Esophagus squamous epithelium (tissue), 5 donors: ENCODE measurements around the gene EPB41L1. TPM values are rescaled to one million over a fixed set of nuclear protein-coding genes. Genes with fewer than 3 reads are reported as not detected.

ENCODE experiments used
- DNase-seq: peaks from one replicate; lab custom pipeline; 2025; lab: John Stamatoyannopoulos, UW
- H3K27ac ChIP-seq, 4 donors: fragments of 200-600 bp; sonication (generic); one replicate each; pipeline ENCODE4 v1.5.1; 2016 to 2019; ENCODE audit warnings: mild to moderate bottlenecking in 1 of 4
- H3K27me3 ChIP-seq, 4 donors: fragments of 200-600 bp; sonication (generic); 1 replicate in 3 of 4; 2 replicates in 1 of 4; pipeline versions ENCODE4 v1.5.1 to v1.6.0; 2017 to 2021; ENCODE audit warnings: antibody characterized with exemption in 1 of 4
- H3K36me3 ChIP-seq, 3 donors: fragments of 200-600 bp; sonication (generic); one replicate each; pipeline ENCODE4 v1.5.1; 2016 to 2019
- H3K4me1 ChIP-seq, 3 donors: fragments of 200-600 bp; sonication (generic); one replicate each; pipeline ENCODE4 v1.5.1; 2017 to 2019
- H3K4me3 ChIP-seq, 4 donors: fragments of 200-600 bp; sonication (generic); 1 replicate in 3 of 4; 2 replicates in 1 of 4; pipeline ENCODE4 v1.5.1; 2016 to 2019; ENCODE audit warnings: mild to moderate bottlenecking in 2 of 4, moderate library complexity in 1 of 4
- H3K9me3 ChIP-seq, 3 donors: fragments of 200-600 bp; sonication (generic); one replicate each; pipeline ENCODE4 v1.5.1; 2016 to 2019
- POLR2A ChIP-seq, 4 donors: fragments of 450-650 bp; IDR thresholded peaks; one replicate each; pipeline ENCODE4 v1.6.1; 2017; ENCODE audit warnings: antibody characterized with exemption in 4 of 4, mild to moderate bottlenecking in 4 of 4, moderate library complexity in 3 of 4
- WGBS, 2 donors: methylation state at CpG; one replicate each; pipeline ENCODE4 v1.1.5; 2018; 5-methylcytosine and 5-hydroxymethylcytosine counted together
- intact Hi-C: fragments of 100-400 bp; cut with DNase I; formaldehyde crosslinking; loops from one replicate; pipeline ENCODE4 v1.15.0; 2022
- total RNA-seq, 4 donors: library from RNA; depleted of rRNA; stranded (reverse); fragments of >200 nt; gene quantifications; one replicate each; pipeline ENCODE4 v1.1.0, GENCODE V29; 2016
- TF ChIP-seq, protein P1 (sequence below), 6 experiments: fragments of 450-650 bp in 4 of 6; fragments of 200-600 bp in 2 of 6; sonication (generic) in 2 of 6; IDR thresholded peaks; one replicate each; pipeline ENCODE4 v1.5.1; 2016 to 2019; ENCODE audit warnings: antibody characterized with exemption in 6 of 6, mild to moderate bottlenecking in 4 of 6, moderate library complexity in 4 of 6
- donor health status: DM: yes; HTN: yes; CAD: no.

EPB41L1 gene
- total RNA-seq, 4 donors from 2014 or later: 39.1 to 112 (median 85.7) TPM

DNA sequence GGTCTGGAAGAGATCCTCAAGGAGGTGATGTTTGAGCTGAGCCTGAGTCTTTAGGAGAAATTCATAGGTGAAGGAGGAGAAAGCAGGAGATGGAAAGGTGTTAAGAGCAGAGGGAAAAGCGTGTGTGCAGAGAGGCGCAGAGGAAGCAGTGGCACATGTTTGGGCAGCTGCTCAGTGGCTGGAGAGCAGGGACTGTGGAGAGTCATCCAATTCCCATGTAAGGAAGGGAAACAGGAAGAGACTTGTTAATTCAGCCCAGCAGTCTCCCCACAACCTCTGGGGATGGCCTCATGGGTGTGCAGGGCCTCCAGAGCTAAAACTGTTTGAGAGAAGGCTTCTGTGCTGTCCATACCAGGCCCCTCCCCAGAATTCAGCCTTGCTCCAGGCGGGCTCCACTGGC is 98.0 kb downstream of the EPB41L1 start:
- H3K4me3 ChIP-seq: no peak overlapping the region
- H3K4me1 ChIP-seq: peaks cover 0 to 36% (median 6%) of the 10 kb centered on the region in 3 donors
- DNase-seq: no peak
- intact Hi-C loops: no loop called here
- no peaks in the 10 kb centered on the region for H3K27me3 ChIP-seq
- WGBS, 2 donors: 67 to 68% methylated on average over 3 of the region's 3 CpGs
- peaks cover 16 to 98% (median 21%) of the 10 kb centered on the region in 3 donors for H3K36me3 ChIP-seq
- TF ChIP-seq, protein P1, sequence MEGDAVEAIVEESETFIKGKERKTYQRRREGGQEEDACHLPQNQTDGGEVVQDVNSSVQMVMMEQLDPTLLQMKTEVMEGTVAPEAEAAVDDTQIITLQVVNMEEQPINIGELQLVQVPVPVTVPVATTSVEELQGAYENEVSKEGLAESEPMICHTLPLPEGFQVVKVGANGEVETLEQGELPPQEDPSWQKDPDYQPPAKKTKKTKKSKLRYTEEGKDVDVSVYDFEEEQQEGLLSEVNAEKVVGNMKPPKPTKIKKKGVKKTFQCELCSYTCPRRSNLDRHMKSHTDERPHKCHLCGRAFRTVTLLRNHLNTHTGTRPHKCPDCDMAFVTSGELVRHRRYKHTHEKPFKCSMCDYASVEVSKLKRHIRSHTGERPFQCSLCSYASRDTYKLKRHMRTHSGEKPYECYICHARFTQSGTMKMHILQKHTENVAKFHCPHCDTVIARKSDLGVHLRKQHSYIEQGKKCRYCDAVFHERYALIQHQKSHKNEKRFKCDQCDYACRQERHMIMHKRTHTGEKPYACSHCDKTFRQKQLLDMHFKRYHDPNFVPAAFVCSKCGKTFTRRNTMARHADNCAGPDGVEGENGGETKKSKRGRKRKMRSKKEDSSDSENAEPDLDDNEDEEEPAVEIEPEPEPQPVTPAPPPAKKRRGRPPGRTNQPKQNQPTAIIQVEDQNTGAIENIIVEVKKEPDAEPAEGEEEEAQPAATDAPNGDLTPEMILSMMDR (IDR thresholded peaks at IDR 0.05): no peak
- no peak for TF ChIP-seq POLR2A (IDR thresholded peaks at IDR 0.05)
- H3K9me3 ChIP-seq: no peaks in the 10 kb centered on the region
- no peak overlapping the region for H3K27ac ChIP-seq

GRCh38 chr20:36253036-36253435 is 98.5 kb downstream of the EPB41L1 start:
- peaks cover 16 to 96% (median 16%) of the 10 kb centered on the region in 3 donors for H3K36me3 ChIP-seq
- intact Hi-C loops: no loop called here
- no peak overlapping the region for H3K4me3 ChIP-seq
- H3K9me3 ChIP-seq: no peaks in the 10 kb centered on the region
- DNase-seq: no peak
- H3K27ac ChIP-seq: no peak overlapping the region
- H3K27me3 ChIP-seq: no peaks in the 10 kb centered on the region
- H3K4me1 ChIP-seq: peaks cover 0 to 36% (median 6%) of the 10 kb centered on the region in 3 donors
- TF ChIP-seq, protein P1 (IDR thresholded peaks at IDR 0.05): no peak
- TF ChIP-seq POLR2A (IDR thresholded peaks at IDR 0.05): no peak
- WGBS, 2 donors: 92 to 98% methylated on average over 4 to 7 of the region's 9 CpGs

- WGBS, 2 donors: 54 to 72% methylated on average over 2 of the region's 2 CpGs
- no peak for DNase-seq
- H3K27ac ChIP-seq: no peak overlapping the region
- peaks cover 11 to 85% (median 16%) of the 10 kb centered on the region in 3 donors for H3K36me3 ChIP-seq
- TF ChIP-seq, protein P1 (IDR thresholded peaks at IDR 0.05): no peak
- no peak for TF ChIP-seq POLR2A (IDR thresholded peaks at IDR 0.05)
- H3K4me1 ChIP-seq: peaks cover 0 to 29% (median 6%) of the 10 kb centered on the region in 3 donors
- H3K9me3 ChIP-seq: no peaks in the 10 kb centered on the region
- intact Hi-C loops: no loop called here
- H3K4me3 ChIP-seq: no peak overlapping the region
- no peaks in the 10 kb centered on the region for H3K27me3 ChIP-seq
These were observed 99.5 kb downstream of the EPB41L1 start for GRCh38 chr20:36254076-36254475.

DNA sequence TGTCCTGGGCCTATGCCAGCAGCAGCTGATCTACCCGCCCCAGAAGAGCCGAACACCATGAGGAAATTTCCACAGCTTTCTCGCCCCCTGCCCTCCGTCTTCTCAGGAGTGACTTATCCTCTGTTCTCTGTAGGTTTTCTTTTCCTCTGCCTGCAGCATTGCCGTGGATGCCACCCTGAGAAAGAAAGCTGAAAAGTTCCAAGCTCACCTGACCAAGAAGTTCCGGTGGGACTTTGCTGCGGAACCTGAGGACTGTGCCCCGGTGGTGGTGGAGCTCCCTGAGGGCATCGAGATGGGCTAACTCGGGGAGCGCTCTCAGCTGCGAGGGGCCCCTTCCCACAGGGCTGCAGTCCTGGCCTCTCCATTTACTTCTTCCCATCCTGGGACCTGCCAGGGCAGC is 100.9 kb downstream of the EPB41L1 start:
- DNase-seq: no peak
- TF ChIP-seq POLR2A (IDR thresholded peaks at IDR 0.05): no peak
- Histone ChIP-seq H3K27ac (no peak overlapping the region), H3K9me3 (no peaks in the 10 kb centered on the region), H3K27me3 (no peaks in the 10 kb centered on the region), H3K36me3 (peaks cover 8 to 72% (median 16%) of the 10 kb centered on the region in 3 donors), H3K4me1 (peaks cover 0 to 22% (median 6%) of the 10 kb centered on the region in 3 donors), H3K4me3 (no peak overlapping the region)
- 91 to 100% methylated on average over 4 to 6 of the region's 12 CpGs for WGBS, 2 donors
- intact Hi-C loops: no loop called here

- intact Hi-C loops: no loop called here
- Histone ChIP-seq H3K27ac (no peak overlapping the region), H3K9me3 (no peaks in the 10 kb centered on the region), H3K4me3 (no peak overlapping the region), H3K4me1 (no peaks in the 10 kb centered on the region), H3K27me3 (no peaks in the 10 kb centered on the region), H3K36me3 (peaks cover 8 to 34% (median 16%) of the 10 kb centered on the region in 3 donors)
- WGBS, 2 donors: 66 to 73% methylated on average over 9 to 16 of the region's 16 CpGs
- DNase-seq: no peak
- TF ChIP-seq POLR2A (IDR thresholded peaks at IDR 0.05): no peak
- TF ChIP-seq, protein P1 (IDR thresholded peaks at IDR 0.05): no peak
These were observed 104.9 kb downstream of the EPB41L1 start for GRCh38 chr20:36259177-36260061.
